GM12878 (cell line): ENCODE results near the gene NME7. TPM values are rescaled to one million over a fixed set of nuclear protein-coding genes. Genes with fewer than 3 reads are reported as not detected.

Experiments used
- ATAC-seq: fragments of 200-7000 bp; cut with Tn5 transposase; 3 replicates; pipeline ENCODE4 v1.9.1; 2020; ENCODE audit warnings: mild to moderate bottlenecking, moderate library complexity
- BruUV-seq: library from RNA; stranded (reverse); fragments of 400-500 nt; replicated peaks from 2 replicates; lab custom pipeline; 2021; lab: Mats Ljungman, UMichigan
- CTCF ChIA-PET: fragments of 300-600 bp; sonication (Branson Sonifier 250); formaldehyde crosslinking; extraction: SDS; loops from one replicate; lab custom pipeline; 2021; ENCODE audit warnings: inconsistent platforms; lab: Yijun Ruan, JAX
- POLR2A ChIA-PET: fragments of 350-600 bp; formaldehyde crosslinking; extraction: SDS; loops from one replicate; lab custom pipeline; 2021; ENCODE audit warnings: inconsistent platforms; lab: Charles Lee
- RAD21 ChIA-PET: fragments of 300-600 bp; sonication (Branson Sonifier 250); formaldehyde crosslinking; loops from one replicate; lab custom pipeline; 2023; ENCODE audit warnings: antibody characterized with exemption; ENCODE audit not compliant: unreplicated experiment; lab: Charles Lee
- SMC1A ChIA-PET: fragments of 300-600 bp; sonication (Branson Sonifier 250); formaldehyde crosslinking; loops from one replicate; lab custom pipeline; 2023; ENCODE audit not compliant: unreplicated experiment, uncharacterized antibody; lab: Charles Lee
- DNase-seq: peaks from one replicate; pipeline ENCODE4 v3.0.0-alpha.2; 2011; ENCODE audit warnings: low read depth, low spot score
- FAIRE-seq: peaks from 3 replicates; lab custom pipeline; 2011; peaks lifted over from hg19 to GRCh38; lab: Jason Lieb, UNC
- H2AFZ ChIP-seq: 2 replicates; pipeline ENCODE4 v1.6.0; 2011; ENCODE audit warnings: low read depth, low read length, control low read depth; ENCODE audit not compliant: control insufficient read depth
- H3K27ac ChIP-seq: 2 replicates; pipeline ENCODE4 v1.5.1; 2011; ENCODE audit warnings: control low read depth; ENCODE audit not compliant: control insufficient read depth, insufficient read depth
- H3K27me3 ChIP-seq, 2 experiments: replicated peaks in 1 of 2; 2 replicates each; pipeline versions ENCODE4 v1.6.0 to v1.6.1; 2011; ENCODE audit warnings: low read length in 1 of 2; ENCODE audit not compliant: control insufficient read depth in 2 of 2, insufficient read depth in 2 of 2
- H3K36me3 ChIP-seq, 2 experiments: 2 replicates each; pipeline ENCODE4 v1.5.1; 2011; ENCODE audit warnings: low read length in 1 of 2; ENCODE audit not compliant: control insufficient read depth in 2 of 2, insufficient read depth in 2 of 2
- H3K4me1 ChIP-seq: 2 replicates; pipeline ENCODE4 v1.6.1; 2011; ENCODE audit warnings: mild to moderate bottlenecking, low read length, moderate library complexity, mixed read lengths; ENCODE audit not compliant: control insufficient read depth, insufficient read depth
- H3K4me2 ChIP-seq: 2 replicates; pipeline ENCODE4 v1.6.0; 2011; ENCODE audit warnings: control low read depth; ENCODE audit not compliant: control insufficient read depth, insufficient read depth
- H3K4me3 ChIP-seq: fragments of 200-600 bp; sonication (generic); 2 replicates; pipeline ENCODE4 v1.5.1; 2016
- H3K79me2 ChIP-seq: 2 replicates; pipeline ENCODE4 v1.6.0; 2011; ENCODE audit warnings: low read length; ENCODE audit not compliant: control insufficient read depth, insufficient read depth
- H3K9ac ChIP-seq: 2 replicates; pipeline ENCODE4 v1.8.0; 2011; ENCODE audit warnings: low read length, control low read depth, mixed read lengths; ENCODE audit not compliant: control insufficient read depth, insufficient read depth
- H3K9me3 ChIP-seq: replicated peaks from 3 replicates; pipeline ENCODE4 v1.5.1; 2011; ENCODE audit warnings: mild to moderate bottlenecking, low read length; ENCODE audit not compliant: control insufficient read depth, insufficient read depth
- H4K20me1 ChIP-seq: 2 replicates; pipeline ENCODE4 v1.6.0; 2011; ENCODE audit not compliant: control insufficient read depth, insufficient read depth
- ATF7 ChIP-seq: fragments of 450-650 bp; IDR thresholded peaks from 2 replicates; pipeline ENCODE4 v1.6.1; 2016; ENCODE audit warnings: low read depth, mild to moderate bottlenecking
- CHD4 ChIP-seq: fragments of 200-600 bp; sonication (generic); IDR thresholded peaks from 2 replicates; pipeline ENCODE4 v1.6.1; 2016; ENCODE audit warnings: mild to moderate bottlenecking
- DPF2 ChIP-seq: fragments of 450-650 bp; IDR thresholded peaks from 2 replicates; pipeline ENCODE4 v1.6.1; 2017; ENCODE audit warnings: mild to moderate bottlenecking
- JUNB ChIP-seq: IDR thresholded peaks from 2 replicates; pipeline ENCODE4 v1.6.1; 2016; ENCODE audit warnings: antibody characterized with exemption, mild to moderate bottlenecking
- MTA2 ChIP-seq: fragments of 450-650 bp; IDR thresholded peaks from 2 replicates; pipeline ENCODE4 v1.6.1; 2016; ENCODE audit warnings: low read depth, mild to moderate bottlenecking, moderate library complexity
- PAX5 ChIP-seq: IDR thresholded peaks from 2 replicates; pipeline ENCODE4 v1.6.1; 2011; ENCODE audit warnings: low read depth, low read length, borderline replicate concordance
- ZNF207 ChIP-seq: fragments of 450-650 bp; IDR thresholded peaks from 2 replicates; pipeline ENCODE4 v1.6.1; 2014; ENCODE audit warnings: antibody characterized with exemption, mild to moderate bottlenecking, borderline replicate concordance
- in situ Hi-C: fragments of 300-500 bp; cut with MboI; formaldehyde crosslinking; loops from 9 replicates; pipeline ENCODE4 v1.14.3; 2018; ENCODE audit warnings: mixed read lengths
- intact Hi-C: fragments of 100-400 bp; cut with micrococcal nuclease; formaldehyde crosslinking; loops from one replicate; pipeline ENCODE4 v1.14.2; 2022; ENCODE audit not compliant: unreplicated experiment
- polyA plus RNA-seq, 11 experiments: library from polyadenylated mRNA; depleted of rRNA in 4 of 11; unstranded in 6 of 11; stranded (reverse) in 5 of 11; fragments of >200 nt; fragmentation: Nextera tagmentation in 4 of 11; fragmentation: Illumina TruSeq in 1 of 11; extraction: Ambion mirVana in 4 of 11; extraction: Trizol in 1 of 11; gene quantifications; 1 replicate in 1 of 11; 2 replicates in 10 of 11; pipeline versions ENCODE4 v1.2.1 to v1.2.3, GENCODE V29; 2011 to 2016; ENCODE audit warnings: inconsistent platforms in 2 of 11, missing spikeins in 2 of 11, low read depth in 1 of 11
- total RNA-seq, 4 experiments: library from RNA; depleted of rRNA in 3 of 4; stranded (reverse); fragments of >200 nt in 3 of 4; fragmentation: Illumina TruSeq in 1 of 4; extraction: Trizol in 1 of 4; gene quantifications; 2 replicates each; pipeline versions ENCODE4 v1.2.1 to v1.2.3, GENCODE V29; 2013 to 2021
- TF ChIP-seq, protein P1 (sequence below): IDR thresholded peaks from 2 replicates; pipeline ENCODE4 v1.6.1; 2012; ENCODE audit warnings: improper control_type of control experiment, low read depth, low read length; ENCODE audit not compliant: insufficient replicate concordance
- TF ChIP-seq, protein P2 (sequence below): IDR thresholded peaks from 2 replicates; pipeline ENCODE4 v1.6.1; 2011; ENCODE audit warnings: low read depth, mild to moderate bottlenecking, low read length, moderate library complexity, borderline replicate concordance; ENCODE audit errors: extremely low read depth
- TF ChIP-seq, protein P3 (sequence below): fragments of 450-650 bp; IDR thresholded peaks from 2 replicates; pipeline ENCODE4 v1.6.1; 2018; ENCODE audit warnings: mild to moderate bottlenecking, low read depth, moderate library complexity; ENCODE audit not compliant: partially characterized antibody
- TF ChIP-seq, protein P4 (sequence below): IDR thresholded peaks from 2 replicates; pipeline ENCODE4 v1.6.1; 2012; ENCODE audit warnings: low read length, inconsistent platforms

The NME7 gene
- total and polyA plus RNA-seq, 10 of the 15 experiments (the other 5 are each of a cell fraction or from before 2014, with no cell fraction given), result 1.5 to 15.6 (median 7.2) TPM

DNA sequence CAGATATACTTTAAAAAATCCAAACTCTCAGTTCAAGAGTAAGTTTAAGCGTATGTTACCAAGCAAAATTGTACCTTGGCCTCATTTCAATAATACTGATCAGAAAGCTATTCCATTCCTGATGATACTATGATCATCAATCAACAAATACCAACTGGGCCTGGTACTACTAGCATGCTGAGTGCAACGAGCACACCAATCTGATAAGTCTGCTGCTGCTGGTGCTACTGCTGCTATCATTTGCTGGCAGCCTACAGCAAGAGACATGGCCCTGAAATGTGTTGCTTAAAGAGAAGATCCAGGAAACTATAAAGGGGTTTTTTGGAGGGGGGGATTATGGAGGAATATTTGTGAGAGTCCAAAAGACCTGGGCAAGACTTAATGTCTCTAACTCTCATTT is 39.7 kb downstream of the NME7 start (continued):
- TF ChIP-seq, protein P1, sequence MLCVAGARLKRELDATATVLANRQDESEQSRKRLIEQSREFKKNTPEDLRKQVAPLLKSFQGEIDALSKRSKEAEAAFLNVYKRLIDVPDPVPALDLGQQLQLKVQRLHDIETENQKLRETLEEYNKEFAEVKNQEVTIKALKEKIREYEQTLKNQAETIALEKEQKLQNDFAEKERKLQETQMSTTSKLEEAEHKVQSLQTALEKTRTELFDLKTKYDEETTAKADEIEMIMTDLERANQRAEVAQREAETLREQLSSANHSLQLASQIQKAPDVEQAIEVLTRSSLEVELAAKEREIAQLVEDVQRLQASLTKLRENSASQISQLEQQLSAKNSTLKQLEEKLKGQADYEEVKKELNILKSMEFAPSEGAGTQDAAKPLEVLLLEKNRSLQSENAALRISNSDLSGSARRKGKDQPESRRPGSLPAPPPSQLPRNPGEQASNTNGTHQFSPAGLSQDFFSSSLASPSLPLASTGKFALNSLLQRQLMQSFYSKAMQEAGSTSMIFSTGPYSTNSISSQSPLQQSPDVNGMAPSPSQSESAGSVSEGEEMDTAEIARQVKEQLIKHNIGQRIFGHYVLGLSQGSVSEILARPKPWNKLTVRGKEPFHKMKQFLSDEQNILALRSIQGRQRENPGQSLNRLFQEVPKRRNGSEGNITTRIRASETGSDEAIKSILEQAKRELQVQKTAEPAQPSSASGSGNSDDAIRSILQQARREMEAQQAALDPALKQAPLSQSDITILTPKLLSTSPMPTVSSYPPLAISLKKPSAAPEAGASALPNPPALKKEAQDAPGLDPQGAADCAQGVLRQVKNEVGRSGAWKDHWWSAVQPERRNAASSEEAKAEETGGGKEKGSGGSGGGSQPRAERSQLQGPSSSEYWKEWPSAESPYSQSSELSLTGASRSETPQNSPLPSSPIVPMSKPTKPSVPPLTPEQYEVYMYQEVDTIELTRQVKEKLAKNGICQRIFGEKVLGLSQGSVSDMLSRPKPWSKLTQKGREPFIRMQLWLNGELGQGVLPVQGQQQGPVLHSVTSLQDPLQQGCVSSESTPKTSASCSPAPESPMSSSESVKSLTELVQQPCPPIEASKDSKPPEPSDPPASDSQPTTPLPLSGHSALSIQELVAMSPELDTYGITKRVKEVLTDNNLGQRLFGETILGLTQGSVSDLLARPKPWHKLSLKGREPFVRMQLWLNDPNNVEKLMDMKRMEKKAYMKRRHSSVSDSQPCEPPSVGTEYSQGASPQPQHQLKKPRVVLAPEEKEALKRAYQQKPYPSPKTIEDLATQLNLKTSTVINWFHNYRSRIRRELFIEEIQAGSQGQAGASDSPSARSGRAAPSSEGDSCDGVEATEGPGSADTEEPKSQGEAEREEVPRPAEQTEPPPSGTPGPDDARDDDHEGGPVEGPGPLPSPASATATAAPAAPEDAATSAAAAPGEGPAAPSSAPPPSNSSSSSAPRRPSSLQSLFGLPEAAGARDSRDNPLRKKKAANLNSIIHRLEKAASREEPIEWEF, result no peak
- TF ChIP-seq DPF2, result no peak
- TF ChIP-seq ZNF207, result no peak

DNA sequence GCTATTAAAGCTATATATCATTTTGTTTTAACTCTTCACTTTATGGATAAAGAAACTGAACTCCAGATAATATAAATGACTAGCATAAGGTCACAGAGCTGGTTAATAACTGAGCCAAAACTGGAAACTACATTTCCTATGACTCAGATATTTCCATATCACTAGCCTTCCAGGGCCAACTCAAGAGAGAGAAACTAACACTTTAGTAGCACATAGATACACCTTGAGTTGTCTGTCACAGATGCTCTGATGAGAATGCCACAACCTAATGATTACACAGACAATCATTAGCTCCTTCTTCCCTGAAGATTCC is 40.7 kb downstream of the NME7 start:
- Histone ChIP-seq H2AFZ (no peak overlapping the region), H3K9me3 (no peaks in the 10 kb centered on the region), H3K27ac (no peak overlapping the region), H3K79me2 (no peaks in the 10 kb centered on the region), H3K9ac (no peak overlapping the region), H3K4me3 (no peak overlapping the region), H4K20me1 (no peaks in the 10 kb centered on the region), H3K36me3 (no peaks in the 10 kb centered on the region), H3K4me1 (no peaks in the 10 kb centered on the region), H3K4me2 (no peak overlapping the region), H3K27me3 (no peaks in the 10 kb centered on the region)
- ChIA-PET SMC1A (interaction anchor here (0.7 to 1.7 kb wide), 9 partner anchors 8 to 723 kb away, joined by 3 to 12 read pairs (median 4); no protein-coding TSS in a partner anchor), POLR2A (interaction anchor here (0.5 kb wide), 1 partner anchor 452 kb away, joined by 3 read pairs; no protein-coding TSS in a partner anchor), RAD21 (interaction anchor here (0.9 to 1.2 kb wide), 4 partner anchors 9 to 887 kb away, joined by 3 to 4 read pairs (median 4); no protein-coding TSS in a partner anchor), CTCF (interaction anchor here (0.9 to 1.7 kb wide), 3 partner anchors 21 to 984 kb away, joined by 4 to 10 read pairs (median 5); no protein-coding TSS in a partner anchor)
- FAIRE-seq (peak; percentile 38), ATAC-seq (peak; percentile 94), DNase-seq (peak; percentile 28)
- in situ Hi-C loops (no loop called here), intact Hi-C loops (no loop called here)
- no TSS peak for BruUV-seq
- TF ChIP-seq ATF7 (no peak), PAX5 (no peak), JUNB (no peak), CHD4 (no peak), MTA2 (peak; percentile 33; the same call in 1 of the 2 replicates)
- TF ChIP-seq, protein P2, sequence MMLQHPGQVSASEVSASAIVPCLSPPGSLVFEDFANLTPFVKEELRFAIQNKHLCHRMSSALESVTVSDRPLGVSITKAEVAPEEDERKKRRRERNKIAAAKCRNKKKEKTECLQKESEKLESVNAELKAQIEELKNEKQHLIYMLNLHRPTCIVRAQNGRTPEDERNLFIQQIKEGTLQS, result no peak
- TF ChIP-seq, protein P3, sequence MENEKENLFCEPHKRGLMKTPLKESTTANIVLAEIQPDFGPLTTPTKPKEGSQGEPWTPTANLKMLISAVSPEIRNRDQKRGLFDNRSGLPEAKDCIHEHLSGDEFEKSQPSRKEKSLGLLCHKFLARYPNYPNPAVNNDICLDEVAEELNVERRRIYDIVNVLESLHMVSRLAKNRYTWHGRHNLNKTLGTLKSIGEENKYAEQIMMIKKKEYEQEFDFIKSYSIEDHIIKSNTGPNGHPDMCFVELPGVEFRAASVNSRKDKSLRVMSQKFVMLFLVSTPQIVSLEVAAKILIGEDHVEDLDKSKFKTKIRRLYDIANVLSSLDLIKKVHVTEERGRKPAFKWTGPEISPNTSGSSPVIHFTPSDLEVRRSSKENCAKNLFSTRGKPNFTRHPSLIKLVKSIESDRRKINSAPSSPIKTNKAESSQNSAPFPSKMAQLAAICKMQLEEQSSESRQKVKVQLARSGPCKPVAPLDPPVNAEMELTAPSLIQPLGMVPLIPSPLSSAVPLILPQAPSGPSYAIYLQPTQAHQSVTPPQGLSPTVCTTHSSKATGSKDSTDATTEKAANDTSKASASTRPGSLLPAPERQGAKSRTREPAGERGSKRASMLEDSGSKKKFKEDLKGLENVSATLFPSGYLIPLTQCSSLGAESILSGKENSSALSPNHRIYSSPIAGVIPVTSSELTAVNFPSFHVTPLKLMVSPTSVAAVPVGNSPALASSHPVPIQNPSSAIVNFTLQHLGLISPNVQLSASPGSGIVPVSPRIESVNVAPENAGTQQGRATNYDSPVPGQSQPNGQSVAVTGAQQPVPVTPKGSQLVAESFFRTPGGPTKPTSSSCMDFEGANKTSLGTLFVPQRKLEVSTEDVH, result no peak
- TF ChIP-seq, protein P4, sequence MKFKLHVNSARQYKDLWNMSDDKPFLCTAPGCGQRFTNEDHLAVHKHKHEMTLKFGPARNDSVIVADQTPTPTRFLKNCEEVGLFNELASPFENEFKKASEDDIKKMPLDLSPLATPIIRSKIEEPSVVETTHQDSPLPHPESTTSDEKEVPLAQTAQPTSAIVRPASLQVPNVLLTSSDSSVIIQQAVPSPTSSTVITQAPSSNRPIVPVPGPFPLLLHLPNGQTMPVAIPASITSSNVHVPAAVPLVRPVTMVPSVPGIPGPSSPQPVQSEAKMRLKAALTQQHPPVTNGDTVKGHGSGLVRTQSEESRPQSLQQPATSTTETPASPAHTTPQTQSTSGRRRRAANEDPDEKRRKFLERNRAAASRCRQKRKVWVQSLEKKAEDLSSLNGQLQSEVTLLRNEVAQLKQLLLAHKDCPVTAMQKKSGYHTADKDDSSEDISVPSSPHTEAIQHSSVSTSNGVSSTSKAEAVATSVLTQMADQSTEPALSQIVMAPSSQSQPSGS, result no peak
